Caco-2 (cell line): ENCODE results near the gene THTPA. TPM values are rescaled to one million over a fixed set of nuclear protein-coding genes. Genes with fewer than 3 reads are reported as not detected.
"Not testable (repeated sequence)": the region's sequence is repeated elsewhere in the genome, so short reads cannot be mapped to it uniquely, and the experiment has no call there.

Experiments used
- BruUV-seq: library from RNA; stranded (reverse); fragments of 400-500 nt; replicated peaks from 2 replicates; lab custom pipeline; 2021; lab: Mats Ljungman, UMichigan
- CTCF ChIA-PET: fragments of 300-600 bp; sonication (Branson Sonifier 250); formaldehyde crosslinking; loops from one replicate; lab custom pipeline; 2022; ENCODE audit warnings: antibody characterized with exemption; lab: Charles Lee
- POLR2A ChIA-PET: fragments of 300-600 bp; sonication (Branson Sonifier 250); formaldehyde crosslinking; loops from one replicate; lab custom pipeline; 2022; ENCODE audit warnings: antibody characterized with exemption; lab: Charles Lee
- DNase-seq, 2 experiments: peaks; one replicate each; pipeline versions ENCODE4 v3.0.0 to v3.0.0-alpha.2; 2020 to 2022
- H3K27me3 ChIP-seq: replicated peaks from 2 replicates; pipeline ENCODE4 v1.6.0; 2011; ENCODE audit warnings: low read length; ENCODE audit not compliant: control insufficient read depth, insufficient read depth
- H3K36me3 ChIP-seq: 2 replicates; pipeline ENCODE4 v1.5.1; 2011; ENCODE audit warnings: low read length; ENCODE audit not compliant: control insufficient read depth, insufficient read depth
- H3K4me1 ChIP-seq: fragments of 250-450 bp; sonication (Bioruptor Pico); 2 replicates; pipeline ENCODE4 v1.5.1; 2020; ENCODE audit warnings: mild to moderate bottlenecking
- H3K4me3 ChIP-seq: 2 replicates; pipeline ENCODE4 v1.5.1; 2011; ENCODE audit warnings: low read depth, mild to moderate bottlenecking, control low read depth, low read length
- H3K9me3 ChIP-seq: fragments of 250-450 bp; sonication (Bioruptor Pico); 2 replicates; pipeline ENCODE4 v1.5.1; 2020; ENCODE audit warnings: mild to moderate bottlenecking, moderate library complexity
- H3K27ac Mint-ChIP-seq: one replicate; pipeline ENCODE4 v1.8.0; 2022; ENCODE audit warnings: mixed read lengths; ENCODE audit not compliant: unreplicated experiment
- H3K27me3 Mint-ChIP-seq: one replicate; pipeline ENCODE4 v1.8.0; 2022; ENCODE audit warnings: mixed read lengths; ENCODE audit not compliant: insufficient read depth, unreplicated experiment
- H3K36me3 Mint-ChIP-seq: one replicate; pipeline ENCODE4 v1.8.0; 2022; ENCODE audit warnings: mild to moderate bottlenecking, mixed read lengths; ENCODE audit not compliant: insufficient read depth, unreplicated experiment
- H3K4me1 Mint-ChIP-seq: one replicate; pipeline ENCODE4 v1.8.0; 2022; ENCODE audit warnings: low read depth, mixed read lengths; ENCODE audit not compliant: unreplicated experiment
- H3K4me3 Mint-ChIP-seq: one replicate; pipeline ENCODE4 v1.8.0; 2022; ENCODE audit warnings: mild to moderate bottlenecking, moderate library complexity, mixed read lengths; ENCODE audit not compliant: unreplicated experiment
- H3K9me3 Mint-ChIP-seq: one replicate; pipeline ENCODE4 v1.8.0; 2022; ENCODE audit warnings: mixed read lengths; ENCODE audit not compliant: unreplicated experiment
- intact Hi-C: fragments of 100-400 bp; cut with micrococcal nuclease; formaldehyde crosslinking; loops from one replicate; pipeline ENCODE4 v1.10.0; 2022; ENCODE audit not compliant: unreplicated experiment
- total RNA-seq: library from RNA; stranded (reverse); gene quantifications from 2 replicates; pipeline ENCODE4 v1.2.3, GENCODE V29; 2022
- TF ChIP-seq, protein P1 (sequence below), 2 experiments: fragments of 200-600 bp in 1 of 2; IDR thresholded peaks; 1 replicate in 1 of 2; 2 replicates in 1 of 2; pipeline versions ENCODE4 v1.5.1 to v1.8.0; 2011 to 2022; ENCODE audit warnings: antibody characterized with exemption in 1 of 2, control low read depth in 1 of 2, inconsistent platforms in 1 of 2, low read depth in 1 of 2, low read length in 1 of 2, mild to moderate bottlenecking in 1 of 2, moderate library complexity in 1 of 2; ENCODE audit not compliant: insufficient read depth in 1 of 2, severe bottlenecking in 1 of 2, unreplicated experiment in 1 of 2

THTPA gene
- total RNA-seq, 1 experiment from 2014 or later, result 9.3 TPM

DNA sequence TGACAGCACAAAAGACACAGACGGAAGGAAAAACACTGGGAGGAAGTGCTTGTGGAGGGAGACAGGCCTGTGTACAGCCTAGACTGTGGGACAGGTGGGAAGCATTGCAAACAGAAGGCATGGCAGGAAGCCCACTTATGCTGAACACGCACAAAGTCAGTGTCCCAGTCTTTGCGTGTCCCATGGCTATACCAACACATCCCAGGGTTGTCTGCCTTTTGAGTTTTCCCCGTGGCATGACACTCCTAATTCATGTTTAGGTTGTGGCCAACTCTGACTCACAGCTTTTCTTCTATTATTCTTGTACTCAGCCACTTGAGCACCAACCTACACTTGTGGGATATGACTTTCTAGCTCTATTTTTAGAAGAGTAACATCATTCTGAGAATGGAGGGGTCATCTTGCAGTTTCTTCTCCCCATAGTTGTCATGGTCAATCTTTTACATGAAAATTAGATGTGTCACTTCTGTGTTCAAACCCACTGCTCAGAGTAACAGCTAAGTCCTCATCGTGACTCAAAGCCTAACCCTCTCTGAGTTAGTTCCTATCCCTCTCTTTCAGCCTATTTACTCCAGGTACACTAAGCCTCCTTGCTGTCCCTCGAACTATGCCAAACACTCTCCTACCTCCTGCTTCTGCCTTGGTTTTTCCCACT, 50.0 kb downstream of the THTPA start:
- Histone ChIP-seq H3K36me3 (no peaks in the 10 kb centered on the region), H3K27me3 (no peaks in the 10 kb centered on the region), H3K9me3 (no peaks in the 10 kb centered on the region), H3K4me3 (no peak overlapping the region), H3K4me1 (peaks cover 5% of the 10 kb centered on the region)
- Mint-ChIP-seq H3K4me1 (no peaks in the 10 kb centered on the region), H3K4me3 (no peak overlapping the region), H3K27ac (no peak overlapping the region), H3K9me3 (peaks cover 12% of the 10 kb centered on the region), H3K36me3 (no peaks in the 10 kb centered on the region), H3K27me3 (no peaks in the 10 kb centered on the region)
- POLR2A ChIA-PET, result no interaction called here
- CTCF ChIA-PET, result interaction anchor here (1.4 kb wide), 2 partner anchors 17 to 25 kb away, joined by 3 read pairs; no protein-coding TSS in a partner anchor
- intact Hi-C loops, result no loop called here
- BruUV-seq, result no TSS peak
- DNase-seq, result no peak
- TF ChIP-seq, protein P1, sequence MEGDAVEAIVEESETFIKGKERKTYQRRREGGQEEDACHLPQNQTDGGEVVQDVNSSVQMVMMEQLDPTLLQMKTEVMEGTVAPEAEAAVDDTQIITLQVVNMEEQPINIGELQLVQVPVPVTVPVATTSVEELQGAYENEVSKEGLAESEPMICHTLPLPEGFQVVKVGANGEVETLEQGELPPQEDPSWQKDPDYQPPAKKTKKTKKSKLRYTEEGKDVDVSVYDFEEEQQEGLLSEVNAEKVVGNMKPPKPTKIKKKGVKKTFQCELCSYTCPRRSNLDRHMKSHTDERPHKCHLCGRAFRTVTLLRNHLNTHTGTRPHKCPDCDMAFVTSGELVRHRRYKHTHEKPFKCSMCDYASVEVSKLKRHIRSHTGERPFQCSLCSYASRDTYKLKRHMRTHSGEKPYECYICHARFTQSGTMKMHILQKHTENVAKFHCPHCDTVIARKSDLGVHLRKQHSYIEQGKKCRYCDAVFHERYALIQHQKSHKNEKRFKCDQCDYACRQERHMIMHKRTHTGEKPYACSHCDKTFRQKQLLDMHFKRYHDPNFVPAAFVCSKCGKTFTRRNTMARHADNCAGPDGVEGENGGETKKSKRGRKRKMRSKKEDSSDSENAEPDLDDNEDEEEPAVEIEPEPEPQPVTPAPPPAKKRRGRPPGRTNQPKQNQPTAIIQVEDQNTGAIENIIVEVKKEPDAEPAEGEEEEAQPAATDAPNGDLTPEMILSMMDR (IDR thresholded peaks at IDR 0.05; ENCODE audit: insufficient read depth in 1 of 2, low read depth in 1 of 2, low read length in 1 of 2, severe bottlenecking in 1 of 2, unreplicated experiment in 1 of 2), result no peak

DNA sequence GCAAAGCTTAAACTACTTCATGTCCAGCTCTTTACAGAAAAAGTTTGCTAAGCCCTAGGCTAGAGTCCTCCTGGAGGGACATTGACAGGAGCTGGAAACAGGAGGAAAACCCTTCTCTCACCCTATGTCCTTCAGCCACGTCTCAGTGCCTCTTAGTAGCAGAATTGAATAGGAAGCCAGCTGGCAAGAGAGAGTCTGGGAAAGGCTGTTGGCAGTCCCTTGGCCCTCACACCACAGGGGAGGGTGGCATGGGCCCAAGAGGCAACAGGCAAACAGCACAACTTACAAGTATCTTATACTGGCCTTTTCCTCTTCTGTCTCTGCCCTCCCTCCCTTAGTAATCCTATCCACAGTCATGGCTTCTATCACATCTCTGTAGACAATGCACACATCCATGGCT, 52.4 kb downstream of the THTPA start:
- Histone ChIP-seq H3K4me1 (peaks cover 18% of the 10 kb centered on the region), H3K36me3 (no peaks in the 10 kb centered on the region), H3K4me3 (no peak overlapping the region), H3K9me3 (no peaks in the 10 kb centered on the region), H3K27me3 (no peaks in the 10 kb centered on the region)
- Mint-ChIP-seq H3K27ac (no peak overlapping the region), H3K4me1 (peaks cover 15% of the 10 kb centered on the region), H3K9me3 (peaks cover 26% of the 10 kb centered on the region), H3K4me3 (no peak overlapping the region), H3K27me3 (no peaks in the 10 kb centered on the region), H3K36me3 (peaks cover 5% of the 10 kb centered on the region)
- intact Hi-C loops, result no loop called here
- DNase-seq, result no peak
- CTCF ChIA-PET, result no interaction called here
- TF ChIP-seq, protein P1 (IDR thresholded peaks at IDR 0.05; ENCODE audit: insufficient read depth in 1 of 2, low read depth in 1 of 2, low read length in 1 of 2, severe bottlenecking in 1 of 2, unreplicated experiment in 1 of 2), result no peak
- POLR2A ChIA-PET, result no interaction called here
- no TSS peak for BruUV-seq

DNA sequence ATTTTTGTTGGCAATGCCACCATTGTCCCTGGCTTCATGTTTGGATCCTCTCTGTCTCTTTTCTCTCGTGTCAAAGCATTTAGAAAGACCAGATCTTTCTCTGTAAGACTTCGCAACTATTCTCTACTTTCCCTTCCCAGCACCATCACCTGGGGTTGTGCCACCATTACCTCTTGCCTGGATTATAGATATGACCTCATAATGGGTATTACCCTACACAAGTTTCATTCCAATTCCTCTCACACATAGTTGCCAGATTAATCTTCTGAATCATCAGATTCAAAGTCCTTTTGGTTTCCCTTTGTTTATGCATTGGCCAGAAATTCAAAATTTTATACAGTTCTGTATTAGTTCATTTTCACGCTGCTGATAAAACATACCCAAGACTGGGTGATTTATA, 52.9 kb downstream of the THTPA start:
- H3K9me3 Mint-ChIP-seq, result peaks cover 26% of the 10 kb centered on the region
- no peak overlapping the region for H3K4me3 Mint-ChIP-seq
- TF ChIP-seq, protein P1 (IDR thresholded peaks at IDR 0.05; ENCODE audit: insufficient read depth in 1 of 2, low read depth in 1 of 2, low read length in 1 of 2, severe bottlenecking in 1 of 2, unreplicated experiment in 1 of 2), result no peak
- intact Hi-C loops, result no loop called here
- peaks cover 21% of the 10 kb centered on the region for H3K4me1 Mint-ChIP-seq
- no peak overlapping the region for H3K27ac Mint-ChIP-seq
- Histone ChIP-seq H3K9me3 (no peaks in the 10 kb centered on the region), H3K4me1 (peaks cover 23% of the 10 kb centered on the region), H3K36me3 (no peaks in the 10 kb centered on the region), H3K27me3 (no peaks in the 10 kb centered on the region), H3K4me3 (no peak overlapping the region)
- no peaks in the 10 kb centered on the region for H3K27me3 Mint-ChIP-seq
- no peak for DNase-seq
- POLR2A ChIA-PET, result no interaction called here
- BruUV-seq, result no TSS peak
- CTCF ChIA-PET, result no interaction called here
- peaks cover 5% of the 10 kb centered on the region for H3K36me3 Mint-ChIP-seq

DNA sequence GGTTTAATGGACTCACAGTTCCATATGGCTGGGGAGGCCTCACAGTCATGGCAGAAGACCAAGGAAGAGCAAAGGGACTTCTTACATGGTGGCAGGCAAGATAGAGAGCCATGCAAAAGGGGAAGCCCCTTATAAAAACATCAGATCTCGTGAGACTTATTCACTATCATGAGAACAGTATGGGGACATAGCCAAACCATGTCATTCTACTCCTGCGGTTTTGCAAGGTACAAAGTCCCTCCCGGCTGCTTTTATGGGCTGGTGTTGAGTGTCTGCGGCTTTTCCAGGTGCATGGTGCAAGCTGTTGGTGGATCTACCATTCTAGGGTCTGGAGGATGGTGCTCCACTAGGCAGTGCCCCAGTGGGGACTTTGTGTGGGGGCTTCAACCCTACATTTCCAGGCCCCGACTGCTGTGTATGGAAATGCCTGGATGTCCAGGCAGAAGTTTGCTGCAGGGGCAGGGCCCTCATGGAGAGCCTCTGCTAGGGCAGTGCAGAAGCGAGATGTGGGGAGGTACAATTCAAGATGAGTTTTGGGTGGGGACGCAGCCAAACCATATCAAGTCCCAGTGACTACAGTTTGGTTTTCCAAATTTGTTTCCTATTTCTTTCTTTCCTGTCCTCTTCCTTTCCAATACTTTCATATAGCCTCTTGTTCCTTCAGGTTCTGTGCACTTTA, 53.5 kb downstream of the THTPA start:
- POLR2A ChIA-PET, result not testable (repeated sequence)
- H3K9me3 Mint-ChIP-seq, result peaks cover 26% of the 10 kb centered on the region

More for the DNA sequence above, 53.5 kb downstream of the THTPA start:
- H3K27ac Mint-ChIP-seq, H3K27me3 Mint-ChIP-seq, H3K36me3 ChIP-seq, H3K27me3 ChIP-seq, H3K9me3 ChIP-seq, H3K4me3 ChIP-seq, H3K36me3 Mint-ChIP-seq, DNase-seq, CTCF ChIA-PET, H3K4me3 Mint-ChIP-seq, BruUV-seq, intact Hi-C loops: not testable (repeated sequence)
- H3K4me1 Mint-ChIP-seq, result peaks cover 26% of the 10 kb centered on the region
- peaks cover 26% of the 10 kb centered on the region for H3K4me1 ChIP-seq
